Right lobe of liver (tissue), 4 donors: ENCODE results near the gene GIGYF2.

ENCODE experiments used
- CTCF ChIP-seq, 4 donors: fragments of 200-600 bp in 3 of 4; fragments of 450-650 bp in 1 of 4; IDR thresholded peaks; one replicate each; pipeline versions ENCODE4 v1.5.1 to v1.8.0; 2016 to 2022; ENCODE audit warnings: antibody characterized with exemption in 4 of 4, mild to moderate bottlenecking in 2 of 4
- POLR2A ChIP-seq: fragments of 450-650 bp; IDR thresholded peaks from one replicate; pipeline ENCODE4 v1.6.1; 2017; ENCODE audit warnings: antibody characterized with exemption, mild to moderate bottlenecking
- donor health status: DM: no; HTN: no; CAD: no.
- donor health status: DM: no; HTN: no; CAD: no.
- donor health status: DM: no; HTN: yes; CAD: no.

GRCh38 chr2:232793271-232793670, 96.1 kb downstream of the GIGYF2 start:
- TF ChIP-seq CTCF (IDR thresholded peaks at IDR 0.05) (no peak), POLR2A (no peak)
